ENCODE measurements around the gene RAB3B.

- TF ChIP-seq POLR2A (IDR thresholded peaks at IDR 0.05; ENCODE audit: low read length) (no peak), GATA1 (IDR thresholded peaks at IDR 0.05; ENCODE audit: low read depth, low read length) (no peak)
These were observed 21.9 kb downstream of the RAB3B start for GRCh38 chr1:51968632-51969031.

All from erythroblast (primary cell).